H1 (cell line): ENCODE data around the gene ADPRH. TPM values are rescaled to one million over a fixed set of nuclear protein-coding genes. Genes with fewer than 3 reads are reported as not detected.

Experiments
- CTCF ChIA-PET: fragments of 300-600 bp; sonication (Branson Sonifier 250); formaldehyde crosslinking; loops from one replicate; lab custom pipeline; 2021; ENCODE audit not compliant: partially characterized antibody; lab: Charles Lee
- POLR2A ChIA-PET: fragments of 300-600 bp; sonication (Branson Sonifier 250); formaldehyde crosslinking; loops from one replicate; lab custom pipeline; 2021; ENCODE audit warnings: inconsistent platforms; ENCODE audit not compliant: partially characterized antibody; lab: Charles Lee
- DNase-seq, 2 experiments: peaks; one replicate each; pipeline versions ENCODE4 v3.0.0 to v3.0.0-alpha.2; 2010 to 2022; ENCODE audit warnings: low spot score in 2 of 2, low read depth in 1 of 2, mixed read lengths in 1 of 2
- FAIRE-seq: peaks from 2 replicates; lab custom pipeline; 2011; peaks lifted over from hg19 to GRCh38; lab: Jason Lieb, UNC
- H2AFZ ChIP-seq: 2 replicates; pipeline ENCODE4 v1.8.1; 2012; ENCODE audit warnings: low read length, inconsistent platforms
- H2AK5ac ChIP-seq: 2 replicates; pipeline ENCODE4 v1.6.1; 2013; ENCODE audit warnings: low read depth, low read length
- H2BK120ac ChIP-seq: replicated peaks from 2 replicates; pipeline ENCODE3; 2013; ENCODE audit warnings: low read depth, low read length, inconsistent platforms
- H2BK12ac ChIP-seq: 2 replicates; pipeline ENCODE4 v1.6.1; 2013; ENCODE audit warnings: low read depth, low read length
- H2BK15ac ChIP-seq: 2 replicates; pipeline ENCODE4 v1.6.1; 2013; ENCODE audit warnings: low read length
- H2BK20ac ChIP-seq: 2 replicates; pipeline ENCODE4 v1.6.1; 2013; ENCODE audit warnings: low read length
- H2BK5ac ChIP-seq: 2 replicates; pipeline ENCODE4 v1.6.1; 2013; ENCODE audit warnings: low read depth, low read length
- H3K14ac ChIP-seq: 2 replicates; pipeline ENCODE4 v1.6.1; 2013; ENCODE audit warnings: inconsistent platforms; ENCODE audit not compliant: insufficient read length
- H3K18ac ChIP-seq: 2 replicates; pipeline ENCODE4 v1.6.1; 2013; ENCODE audit warnings: low read length; ENCODE audit errors: extremely low read depth
- H3K23ac ChIP-seq: 2 replicates; pipeline ENCODE4 v1.6.1; 2013; ENCODE audit warnings: inconsistent platforms; ENCODE audit not compliant: insufficient read length
- H3K23me2 ChIP-seq: 2 replicates; pipeline ENCODE4 v1.6.1; 2013; ENCODE audit warnings: low read depth, low read length
- H3K27ac ChIP-seq: 2 replicates; pipeline ENCODE4 v1.6.1; 2011; ENCODE audit warnings: low read depth, low read length, inconsistent platforms
- H3K27me3 ChIP-seq, 4 experiments: replicated peaks in 1 of 4; 1 replicate in 1 of 4; 2 replicates in 3 of 4; pipeline versions ENCODE4 v1.6.1 to v1.8.1; 2011 to 2013; ENCODE audit warnings: low read length in 3 of 4, mild to moderate bottlenecking in 3 of 4, inconsistent platforms in 2 of 4, mixed read lengths in 2 of 4, moderate library complexity in 1 of 4; ENCODE audit not compliant: control insufficient read depth in 3 of 4, insufficient read depth in 3 of 4; ENCODE audit errors: extremely low read depth in 1 of 4
- H3K36me3 ChIP-seq, 4 experiments: 2 replicates each; pipeline versions ENCODE4 v1.6.1 to v1.8.1; 2011 to 2013; ENCODE audit warnings: mild to moderate bottlenecking in 4 of 4, low read length in 3 of 4, moderate library complexity in 2 of 4, control low read depth in 1 of 4, inconsistent platforms in 1 of 4; ENCODE audit not compliant: insufficient read depth in 4 of 4, control insufficient read depth in 2 of 4
- H3K4ac ChIP-seq: replicated peaks from 2 replicates; pipeline ENCODE3; 2013; ENCODE audit warnings: low read length, low read depth, mixed read lengths, inconsistent platforms; ENCODE audit not compliant: insufficient read length
- H3K4me1 ChIP-seq, 4 experiments: replicated peaks in 1 of 4; 1 replicate in 1 of 4; 2 replicates in 3 of 4; pipeline versions ENCODE4 v1.6.1 to v1.8.1; 2011 to 2013; ENCODE audit warnings: low read length in 3 of 4, inconsistent platforms in 2 of 4, mixed read lengths in 1 of 4; ENCODE audit not compliant: insufficient read depth in 4 of 4, control insufficient read depth in 3 of 4
- H3K4me2 ChIP-seq, 2 experiments: 2 replicates each; pipeline versions ENCODE4 v1.6.1 to v1.8.1; 2011 to 2013; ENCODE audit warnings: low read depth in 2 of 2, low read length in 2 of 2, control low read depth in 1 of 2, inconsistent platforms in 1 of 2, mild to moderate bottlenecking in 1 of 2; ENCODE audit not compliant: insufficient read depth in 1 of 2
- H3K4me3 ChIP-seq, 4 experiments: fragments of 200-600, 300-600 bp in 1 of 4; sonication (generic), shearing (Covaris generic), sonication (Bioruptor Twin) in 1 of 4; 2 replicates each; pipeline versions ENCODE4 v1.5.1 to v1.8.1; 2011 to 2016; ENCODE audit warnings: low read length in 4 of 4, low read depth in 3 of 4, control low read depth in 2 of 4, inconsistent platforms in 2 of 4, mild to moderate bottlenecking in 2 of 4, mixed read lengths in 1 of 4, moderate library complexity in 1 of 4; ENCODE audit not compliant: insufficient read depth in 2 of 4; ENCODE audit errors: extremely low read depth in 1 of 4
- H3K56ac ChIP-seq: replicated peaks from 2 replicates; pipeline ENCODE3; 2013; ENCODE audit warnings: low read depth, mild to moderate bottlenecking, mixed read lengths, low read length, inconsistent platforms; ENCODE audit not compliant: insufficient read length
- H3K79me1 ChIP-seq: 2 replicates; pipeline ENCODE4 v1.6.1; 2013; ENCODE audit warnings: low read depth, low read length, control low read depth
- H3K79me2 ChIP-seq, 2 experiments: 2 replicates each; pipeline versions ENCODE4 v1.6.1 to v1.8.1; 2012 to 2013; ENCODE audit warnings: low read length in 2 of 2, mild to moderate bottlenecking in 2 of 2, inconsistent platforms in 1 of 2; ENCODE audit not compliant: insufficient read depth in 2 of 2, control insufficient read depth in 1 of 2
- H3K9ac ChIP-seq, 4 experiments: replicated peaks in 1 of 4; 1 replicate in 1 of 4; 2 replicates in 3 of 4; pipeline versions ENCODE4 v1.6.1 to v1.8.1; 2011 to 2013; ENCODE audit warnings: low read depth in 3 of 4, low read length in 3 of 4, control low read depth in 2 of 4, mild to moderate bottlenecking in 2 of 4, moderate library complexity in 2 of 4, inconsistent platforms in 1 of 4; ENCODE audit errors: extremely low read depth in 1 of 4
- H3K9me3 ChIP-seq, 2 experiments: 2 replicates each; pipeline versions ENCODE4 v1.6.1 to v1.8.1; 2012 to 2013; ENCODE audit warnings: mild to moderate bottlenecking in 2 of 2, moderate library complexity in 2 of 2, control low read depth in 1 of 2, inconsistent platforms in 1 of 2, low read depth in 1 of 2, low read length in 1 of 2, mixed read lengths in 1 of 2; ENCODE audit not compliant: insufficient read depth in 2 of 2
- H4K20me1 ChIP-seq, 2 experiments: replicated peaks in 1 of 2; 2 replicates each; pipeline versions ENCODE3 to v1.8.1; 2011 to 2013; ENCODE audit warnings: inconsistent platforms in 2 of 2, low read length in 2 of 2, mild to moderate bottlenecking in 1 of 2; ENCODE audit not compliant: insufficient read depth in 2 of 2, control insufficient read depth in 1 of 2
- H4K5ac ChIP-seq: 2 replicates; pipeline ENCODE4 v1.6.1; 2013; ENCODE audit warnings: low read length, low read depth, mixed read lengths, inconsistent platforms; ENCODE audit not compliant: insufficient read length
- H4K8ac ChIP-seq: 2 replicates; pipeline ENCODE4 v1.8.0; 2013; ENCODE audit warnings: mild to moderate bottlenecking, moderate library complexity, low read length, inconsistent platforms; ENCODE audit not compliant: insufficient read depth; ENCODE audit errors: extremely low read depth
- H4K91ac ChIP-seq: replicated peaks from 2 replicates; pipeline ENCODE3; 2013; ENCODE audit warnings: low read length, mixed read lengths, inconsistent platforms; ENCODE audit not compliant: insufficient read length
- ATF2 ChIP-seq: IDR thresholded peaks from 2 replicates; pipeline ENCODE4 v1.6.1; 2012; ENCODE audit warnings: low read length, inconsistent platforms
- NRF1 ChIP-seq: IDR thresholded peaks from 2 replicates; pipeline ENCODE4 v1.6.1; 2011; ENCODE audit warnings: mild to moderate bottlenecking, low read depth, low read length, improper control_type of control experiment
- PHF8 ChIP-seq: fragments of 200-600 bp; sonication (generic); conservative IDR thresholded peaks from 2 replicates; pipeline ENCODE4 v1.7.1; 2012; ENCODE audit warnings: low read depth, mild to moderate bottlenecking, inconsistent platforms, low read length, moderate library complexity
- POLR2A ChIP-seq, 2 experiments: IDR thresholded peaks; 1 replicate in 1 of 2; 2 replicates in 1 of 2; pipeline ENCODE4 v1.6.1; 2011; ENCODE audit warnings: low read depth in 2 of 2, low read length in 2 of 2, mild to moderate bottlenecking in 2 of 2; ENCODE audit errors: control extremely low read depth in 1 of 2
- WGBS, 2 experiments: shearing (Covaris generic) in 1 of 2; methylation state at CpG; one replicate each; pipeline versions ENCODE4 v1.1.6 to v1.1.7; 2013 to 2015; ENCODE audit warnings: low lambda C conversion rate in 2 of 2, mixed read lengths in 2 of 2, inconsistent platforms in 1 of 2, low coverage in 1 of 2, missing lambda C conversion rate in 1 of 2; ENCODE audit not compliant: insufficient replicate concordance in 2 of 2, insufficient coverage in 1 of 2, insufficient read length in 1 of 2; ENCODE audit errors: extremely low coverage in 1 of 2, missing lambda C conversion rate in 1 of 2; 5-methylcytosine and 5-hydroxymethylcytosine counted together
- polyA plus RNA-seq, 7 experiments: library from polyadenylated mRNA; depleted of rRNA in 3 of 7; stranded (reverse) in 5 of 7; unstranded in 2 of 7; fragments of >200 nt in 5 of 7; fragments of 200-250 nt in 2 of 7; gene quantifications; 1 replicate in 5 of 7; 2 replicates in 1 of 7; 4 replicates in 1 of 7; pipeline versions ENCODE4 v1.2.1 to v1.2.3, GENCODE V29; 2011 to 2013; ENCODE audit warnings: missing spikeins in 2 of 7, mixed read lengths in 2 of 7
- total RNA-seq: library from RNA; stranded (reverse); fragmentation: NEBNext Ultra II Directional; extraction: Animal tissue kit (Norgen Biotek cat#: 25700); gene quantifications from 2 replicates; pipeline ENCODE4 v1.2.1, GENCODE V29; 2021

Gene ADPRH
- total and polyA plus RNA-seq, 2 of the 8 experiments (the other 6 are each of a cell fraction or from before 2014, with no cell fraction given) = 2.6 to 4.2 TPM

- no peak overlapping the region for H3K14ac ChIP-seq
- no peak overlapping the region for H2BK15ac ChIP-seq
- no peak overlapping the region for H2AFZ ChIP-seq
- H4K8ac ChIP-seq = no peak overlapping the region
- H3K18ac ChIP-seq = no peak overlapping the region
- no peak overlapping the region for H2BK12ac ChIP-seq
- no peaks in the 10 kb centered on the region for H3K79me1 ChIP-seq
- no peak for DNase-seq
- H4K20me1 ChIP-seq = no peaks in the 10 kb centered on the region
- no peak overlapping the region for H3K27ac ChIP-seq
- ChIA-PET CTCF (interaction anchor here (0.6 to 2.5 kb wide), 11 partner anchors 10 to 79 kb away, joined by 3 to 9 read pairs (median 6); no protein-coding TSS in a partner anchor), POLR2A (no interaction called here)
- WGBS, 2 experiments = 87% methylated on average over 9 of the region's 9 CpGs; no CpG with 5 or more reads in 1 of the 2 experiments
- H3K79me2 ChIP-seq = no peaks in the 10 kb centered on the region
- H4K91ac ChIP-seq = no peak overlapping the region
- H3K4ac ChIP-seq = no peak overlapping the region
- no peak overlapping the region for H2AK5ac ChIP-seq
- no peaks in the 10 kb centered on the region for H3K23me2 ChIP-seq
- peaks cover 0 to 4% (median 2%) of the 10 kb centered on the region in 4 experiments; a peak in 2 of 7 replicates for H3K4me1 ChIP-seq
- TF ChIP-seq NRF1 (no peak), ATF2 (no peak), POLR2A (IDR thresholded peaks at IDR 0.05; ENCODE audit: control extremely low read depth in 1 of 2, low read depth in 2 of 2, low read length in 2 of 2) (no peak), PHF8 (no peak)
- H3K9me3 ChIP-seq = no peaks in the 10 kb centered on the region
- no peaks in the 10 kb centered on the region for H3K27me3 ChIP-seq
- H2BK120ac ChIP-seq = no peak overlapping the region
- H2BK5ac ChIP-seq = no peak overlapping the region
- H3K56ac ChIP-seq = no peak overlapping the region
- no peak overlapping the region for H2BK20ac ChIP-seq
- no peaks in the 10 kb centered on the region for H3K36me3 ChIP-seq
- no peak overlapping the region for H3K4me2 ChIP-seq
- H3K4me3 ChIP-seq = no peak overlapping the region
- no peak overlapping the region for H3K23ac ChIP-seq
- no peak for FAIRE-seq
- H3K9ac ChIP-seq = no peak overlapping the region
- H4K5ac ChIP-seq = no peak overlapping the region
Observed at GRCh38 chr3:119558626-119559317, 20.5 kb upstream of the ADPRH start.
